K562 (cell line): ENCODE data around the gene SNX25.

Experiments
- BRD4 ChIP-seq: fragments of 200-600 bp; sonication (generic); IDR thresholded peaks from 2 replicates; pipeline ENCODE4 v1.6.1; 2017; ENCODE audit warnings: inconsistent platforms
- CTCF ChIP-seq, 3 experiments: IDR thresholded peaks in 2 of 3; conservative IDR thresholded peaks in 1 of 3; 2 replicates each; pipeline ENCODE4 v1.5.1; 2011 to 2012; ENCODE audit warnings: low read length in 3 of 3, mild to moderate bottlenecking in 3 of 3, control low read depth in 2 of 3, improper control_type of control experiment in 1 of 3, inconsistent platforms in 1 of 3, low read depth in 1 of 3, mixed read lengths in 1 of 3, moderate library complexity in 1 of 3; ENCODE audit not compliant: insufficient read depth in 2 of 3
- FIP1L1 ChIP-seq: fragments of 200-400 bp; formaldehyde crosslinking; IDR thresholded peaks from 2 replicates; pipeline ENCODE4 v1.6.1; 2018; ENCODE audit warnings: mild to moderate bottlenecking, low read depth, low read length; ENCODE audit not compliant: poor library complexity, severe bottlenecking
- GATAD2B ChIP-seq: fragments of 450-650 bp; IDR thresholded peaks from 2 replicates; pipeline ENCODE4 v1.6.1; 2017; ENCODE audit warnings: mild to moderate bottlenecking, borderline replicate concordance
- HDAC2 ChIP-seq: fragments of 450-650 bp; IDR thresholded peaks from 2 replicates; pipeline ENCODE4 v1.6.1; 2016; ENCODE audit warnings: mild to moderate bottlenecking
- HMBOX1 ChIP-seq: sonication (generic); IDR thresholded peaks from 2 replicates; pipeline ENCODE4 v1.6.1; 2016
- POLR2A ChIP-seq: fragments of 450-650 bp; conservative IDR thresholded peaks from 2 replicates; pipeline ENCODE4 v1.6.1; 2016
- POLR2AphosphoS5 ChIP-seq: IDR thresholded peaks from 2 replicates; pipeline ENCODE4 v1.6.1; 2011; ENCODE audit warnings: mild to moderate bottlenecking, low read depth, low read length, moderate library complexity; ENCODE audit not compliant: control insufficient read depth, insufficient read depth
- SIX5 ChIP-seq, 2 experiments: IDR thresholded peaks; 2 replicates each; pipeline ENCODE4 v1.6.1; 2011; ENCODE audit warnings: low read length in 2 of 2, borderline replicate concordance in 1 of 2, low read depth in 1 of 2, mild to moderate bottlenecking in 1 of 2, moderate library complexity in 1 of 2; ENCODE audit not compliant: insufficient read depth in 1 of 2
- SPI1 ChIP-seq: IDR thresholded peaks from 2 replicates; pipeline ENCODE4 v1.6.1; 2011; ENCODE audit warnings: low read depth, low read length, control low read depth, borderline replicate concordance
- TAF1 ChIP-seq: IDR thresholded peaks from 2 replicates; pipeline ENCODE4 v1.6.1; 2011; ENCODE audit warnings: mild to moderate bottlenecking, low read length, moderate library complexity; ENCODE audit not compliant: insufficient read depth, control insufficient read depth, severe bottlenecking; ENCODE audit errors: extremely low read depth
- ZNF280A ChIP-seq: fragments of 450-650 bp; IDR thresholded peaks from 2 replicates; pipeline ENCODE4 v1.6.1; 2018; ENCODE audit warnings: mild to moderate bottlenecking, low read depth; ENCODE audit not compliant: partially characterized antibody

GRCh38 chr4:185189606-185190305 lies 19.6 kb upstream of the SNX25 start:
- no peak for TF ChIP-seq CTCF (IDR thresholded peaks at IDR 0.05 in 2 of 3, conservative IDR thresholded peaks at IDR 0.05 in 1 of 3; ENCODE audit: insufficient read depth in 2 of 3, low read depth in 1 of 3, low read length in 3 of 3)
- TF ChIP-seq HMBOX1: no peak
- TF ChIP-seq FIP1L1: no peak
- TF ChIP-seq GATAD2B: no peak
- no peak for TF ChIP-seq POLR2AphosphoS5
- TF ChIP-seq SIX5 (IDR thresholded peaks at IDR 0.05; ENCODE audit: borderline replicate concordance in 1 of 2, insufficient read depth in 1 of 2, low read depth in 1 of 2, low read length in 2 of 2): no peak
- TF ChIP-seq TAF1: no peak
- no peak for TF ChIP-seq ZNF280A
- TF ChIP-seq BRD4: no peak
- TF ChIP-seq HDAC2: no peak
- TF ChIP-seq SPI1: no peak
- no peak for TF ChIP-seq POLR2A
